SK-N-SH (cell line): ENCODE data around the gene RAPGEF6. TPM values are rescaled to one million over a fixed set of nuclear protein-coding genes. Genes with fewer than 3 reads are reported as not detected.

ENCODE experiments used
- CTCF ChIA-PET: fragments of 300-600, 350-600 bp; formaldehyde crosslinking; extraction: SDS; loops from one replicate; lab custom pipeline; 2021; lab: Yijun Ruan, JAX
- POLR2A ChIA-PET: fragments of 350-600 bp; sonication (Branson Sonifier 250); formaldehyde crosslinking; extraction: SDS; loops from one replicate; lab custom pipeline; 2020; ENCODE audit warnings: antibody characterized with exemption, inconsistent platforms; lab: Yijun Ruan, JAX
- DNase-seq: peaks from one replicate; pipeline ENCODE4 v3.0.0; 2012
- H2AFZ ChIP-seq: fragments of 200-600 bp; sonication (generic); 2 replicates; pipeline ENCODE4 v1.8.1; 2016; ENCODE audit warnings: antibody characterized with exemption, mild to moderate bottlenecking, low read depth
- H3F3A ChIP-seq: fragments of 200-600 bp; sonication (generic); replicated peaks from 2 replicates; pipeline ENCODE3; 2016; ENCODE audit warnings: antibody characterized with exemption, mild to moderate bottlenecking; ENCODE audit not compliant: insufficient read depth
- H3K27ac ChIP-seq, 2 experiments: fragments of 200-500 bp in 1 of 2; fragments of 200-600 bp in 1 of 2; sonication (Bioruptor generic) in 1 of 2; sonication (generic), shearing (Covaris generic) in 1 of 2; 2 replicates each; pipeline versions ENCODE4 v1.5.1 to v1.6.1; 2014 to 2016; ENCODE audit warnings: low read depth in 2 of 2, inconsistent platforms in 1 of 2, low read length in 1 of 2, mild to moderate bottlenecking in 1 of 2, mixed read lengths in 1 of 2
- H3K27me3 ChIP-seq: fragments of 200-600 bp; sonication (generic), shearing (Covaris generic); 2 replicates; pipeline ENCODE4 v1.6.1; 2016; ENCODE audit warnings: mixed run types; ENCODE audit not compliant: insufficient read depth
- H3K36me3 ChIP-seq, 2 experiments: fragments of 200-500 bp in 1 of 2; fragments of 200-600 bp in 1 of 2; sonication (Bioruptor generic) in 1 of 2; sonication (generic) in 1 of 2; replicated peaks in 1 of 2; 2 replicates each; pipeline versions ENCODE3 to v1.5.1; 2014 to 2016; ENCODE audit warnings: low read length in 1 of 2, mild to moderate bottlenecking in 1 of 2; ENCODE audit not compliant: insufficient read depth in 2 of 2, control insufficient read depth in 1 of 2
- H3K4me1 ChIP-seq, 2 experiments: fragments of 200-500 bp in 1 of 2; fragments of 200-600 bp in 1 of 2; sonication (Bioruptor generic) in 1 of 2; sonication (generic), shearing (Covaris generic) in 1 of 2; 2 replicates each; pipeline versions ENCODE4 v1.5.1 to v1.6.1; 2014 to 2016; ENCODE audit warnings: low read depth in 1 of 2, low read length in 1 of 2, mixed run types in 1 of 2; ENCODE audit not compliant: insufficient read depth in 2 of 2, control insufficient read depth in 1 of 2
- H3K4me2 ChIP-seq: fragments of 200-600 bp; sonication (generic), shearing (Covaris generic); 2 replicates; pipeline ENCODE4 v1.6.1; 2017; ENCODE audit warnings: mixed run types
- H3K4me3 ChIP-seq, 2 experiments: fragments of 200-500 bp in 1 of 2; fragments of 200-600 bp in 1 of 2; sonication (Bioruptor generic) in 1 of 2; sonication (generic), shearing (Covaris generic) in 1 of 2; 2 replicates each; pipeline versions ENCODE4 v1.5.1 to v1.8.1; 2014 to 2016; ENCODE audit warnings: low read depth in 2 of 2, inconsistent platforms in 1 of 2, low read length in 1 of 2, mild to moderate bottlenecking in 1 of 2, mixed read lengths in 1 of 2, moderate library complexity in 1 of 2
- H3K79me2 ChIP-seq: fragments of 200-600 bp; sonication (generic); 2 replicates; pipeline ENCODE4 v1.8.1; 2017; ENCODE audit warnings: mild to moderate bottlenecking; ENCODE audit not compliant: insufficient read depth
- H3K9ac ChIP-seq: fragments of 200-600 bp; sonication (generic); 2 replicates; pipeline ENCODE4 v1.6.1; 2017; ENCODE audit warnings: mixed run types
- H3K9me2 ChIP-seq: fragments of 200-600 bp; sonication (generic); 2 replicates; pipeline ENCODE4 v1.6.1; 2017; ENCODE audit warnings: mixed run types
- H3K9me3 ChIP-seq: fragments of 200-600 bp; sonication (generic); 2 replicates; pipeline ENCODE4 v1.6.1; 2017; ENCODE audit warnings: mixed run types, mild to moderate bottlenecking, moderate library complexity
- H4K20me1 ChIP-seq: fragments of 200-600 bp; sonication (generic); 2 replicates; pipeline ENCODE4 v1.6.1; 2017; ENCODE audit warnings: mild to moderate bottlenecking, mixed run types; ENCODE audit not compliant: insufficient read depth
- ELF1 ChIP-seq: IDR thresholded peaks from 2 replicates; pipeline ENCODE4 v1.4.0; 2012
- EP300 ChIP-seq, 2 experiments: IDR thresholded peaks; 2 replicates each; pipeline versions ENCODE4 v1.4.0 to v1.6.1; 2012; ENCODE audit warnings: borderline replicate concordance in 1 of 2, low read depth in 1 of 2, low read length in 1 of 2
- NRF1 ChIP-seq: IDR thresholded peaks from 2 replicates; pipeline ENCODE4 v1.6.1; 2012; ENCODE audit warnings: low read depth, mild to moderate bottlenecking, low read length
- POLR2AphosphoS5 ChIP-seq: IDR thresholded peaks from 2 replicates; pipeline ENCODE4 v1.6.1; 2012; ENCODE audit warnings: low read depth, low read length
- RAD21 ChIP-seq: IDR thresholded peaks from 2 replicates; pipeline ENCODE4 v1.6.1; 2012; ENCODE audit warnings: mild to moderate bottlenecking, low read length
- RXRA ChIP-seq: IDR thresholded peaks from 2 replicates; pipeline ENCODE4 v1.4.0; 2012; ENCODE audit warnings: low read depth, mild to moderate bottlenecking, borderline replicate concordance
- SMC3 ChIP-seq: IDR thresholded peaks from 2 replicates; pipeline ENCODE4 v1.6.1; 2012; ENCODE audit warnings: low read depth, low read length, improper control_type of control experiment
- TAF1 ChIP-seq: IDR thresholded peaks from 2 replicates; pipeline ENCODE4 v1.6.1; 2012; ENCODE audit warnings: low read depth, mild to moderate bottlenecking, low read length, moderate library complexity, borderline replicate concordance
- TCF12 ChIP-seq: IDR thresholded peaks from 2 replicates; pipeline ENCODE4 v1.4.0; 2012
- TEAD4 ChIP-seq: IDR thresholded peaks from 2 replicates; pipeline ENCODE4 v1.4.0; 2012; ENCODE audit warnings: mild to moderate bottlenecking, borderline replicate concordance; ENCODE audit not compliant: insufficient read depth
- YY1 ChIP-seq: IDR thresholded peaks from 2 replicates; pipeline ENCODE4 v1.4.0; 2012; ENCODE audit warnings: low read depth, mild to moderate bottlenecking
- polyA plus RNA-seq, 3 experiments: library from polyadenylated mRNA; depleted of rRNA; stranded (reverse); fragments of >200 nt; gene quantifications; 2 replicates each; pipeline ENCODE4 v1.2.3, GENCODE V29; 2012
- TF ChIP-seq, protein P1 (sequence below): IDR thresholded peaks from 2 replicates; pipeline ENCODE4 v1.6.1; 2012; ENCODE audit warnings: mild to moderate bottlenecking, low read depth, low read length, moderate library complexity
- TF ChIP-seq, protein P2 (sequence below): IDR thresholded peaks from 2 replicates; pipeline ENCODE4 v1.4.0; 2012; ENCODE audit warnings: low read depth, borderline replicate concordance
- TF ChIP-seq, protein P3 (sequence below): IDR thresholded peaks from 2 replicates; pipeline ENCODE4 v1.4.0; 2012; ENCODE audit warnings: low read depth
- TF ChIP-seq, protein P4 (sequence below): fragments of 150-350 bp; IDR thresholded peaks from 2 replicates; pipeline ENCODE4 v1.6.1; 2017; ENCODE audit warnings: antibody characterized with exemption, low read length, low read depth, borderline replicate concordance
- TF ChIP-seq, protein P5 (sequence below): IDR thresholded peaks from 2 replicates; pipeline ENCODE4 v1.4.0; 2012; ENCODE audit warnings: low read depth, borderline replicate concordance
- TF ChIP-seq, protein P6 (sequence below): fragments of 200-600 bp; sonication (generic); IDR thresholded peaks from 2 replicates; pipeline ENCODE4 v1.6.1; 2017; ENCODE audit warnings: antibody characterized with exemption, mild to moderate bottlenecking, moderate library complexity

Gene RAPGEF6
- polyA plus RNA-seq, 1 of the 3 experiments (the other 2 are of a cell fraction), result 2.9 TPM

DNA sequence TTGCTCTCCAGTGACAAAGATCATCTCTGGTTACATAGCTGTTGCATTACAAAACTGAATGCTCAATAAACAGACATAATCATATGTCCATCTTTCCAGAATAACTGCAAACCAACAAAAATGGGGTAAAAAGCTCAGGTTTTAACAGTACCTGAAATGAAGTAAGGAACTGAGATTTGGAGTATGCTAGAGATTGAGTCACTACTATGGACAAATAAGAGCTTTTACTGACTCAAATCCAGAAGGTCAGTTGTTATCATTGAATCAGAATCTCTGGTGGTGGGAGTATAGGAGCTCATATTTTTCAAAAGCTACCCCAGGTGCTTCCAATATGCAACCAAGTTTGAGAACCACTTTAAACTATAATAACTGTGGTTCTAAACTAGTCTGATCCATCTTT is 4.1 kb upstream of the RAPGEF6 start:
- Histone ChIP-seq H3F3A (peaks cover 27% of the 10 kb centered on the region), H2AFZ (no peak overlapping the region), H3K4me2 (no peak overlapping the region), H4K20me1 (no peaks in the 10 kb centered on the region), H3K4me3 (no peak overlapping the region), H3K27me3 (no peaks in the 10 kb centered on the region), H3K9me3 (no peaks in the 10 kb centered on the region), H3K9ac (no peak overlapping the region), H3K4me1 (peaks cover 3 to 8% of the 10 kb centered on the region in 2 experiments; a peak in 3 of 4 replicates), H3K9me2 (no peaks in the 10 kb centered on the region), H3K27ac (no peak overlapping the region), H3K36me3 (peaks cover 14 to 20% of the 10 kb centered on the region in 2 experiments), H3K79me2 (peaks cover 8% of the 10 kb centered on the region)
- ChIA-PET POLR2A (no interaction called here), CTCF (interaction anchor here (1.0 to 1.4 kb wide), 3 partner anchors 8 to 368 kb away, joined by 3 to 7 read pairs (median 3); no protein-coding TSS in a partner anchor)
- DNase-seq, result no peak
- TF ChIP-seq, protein P1, sequence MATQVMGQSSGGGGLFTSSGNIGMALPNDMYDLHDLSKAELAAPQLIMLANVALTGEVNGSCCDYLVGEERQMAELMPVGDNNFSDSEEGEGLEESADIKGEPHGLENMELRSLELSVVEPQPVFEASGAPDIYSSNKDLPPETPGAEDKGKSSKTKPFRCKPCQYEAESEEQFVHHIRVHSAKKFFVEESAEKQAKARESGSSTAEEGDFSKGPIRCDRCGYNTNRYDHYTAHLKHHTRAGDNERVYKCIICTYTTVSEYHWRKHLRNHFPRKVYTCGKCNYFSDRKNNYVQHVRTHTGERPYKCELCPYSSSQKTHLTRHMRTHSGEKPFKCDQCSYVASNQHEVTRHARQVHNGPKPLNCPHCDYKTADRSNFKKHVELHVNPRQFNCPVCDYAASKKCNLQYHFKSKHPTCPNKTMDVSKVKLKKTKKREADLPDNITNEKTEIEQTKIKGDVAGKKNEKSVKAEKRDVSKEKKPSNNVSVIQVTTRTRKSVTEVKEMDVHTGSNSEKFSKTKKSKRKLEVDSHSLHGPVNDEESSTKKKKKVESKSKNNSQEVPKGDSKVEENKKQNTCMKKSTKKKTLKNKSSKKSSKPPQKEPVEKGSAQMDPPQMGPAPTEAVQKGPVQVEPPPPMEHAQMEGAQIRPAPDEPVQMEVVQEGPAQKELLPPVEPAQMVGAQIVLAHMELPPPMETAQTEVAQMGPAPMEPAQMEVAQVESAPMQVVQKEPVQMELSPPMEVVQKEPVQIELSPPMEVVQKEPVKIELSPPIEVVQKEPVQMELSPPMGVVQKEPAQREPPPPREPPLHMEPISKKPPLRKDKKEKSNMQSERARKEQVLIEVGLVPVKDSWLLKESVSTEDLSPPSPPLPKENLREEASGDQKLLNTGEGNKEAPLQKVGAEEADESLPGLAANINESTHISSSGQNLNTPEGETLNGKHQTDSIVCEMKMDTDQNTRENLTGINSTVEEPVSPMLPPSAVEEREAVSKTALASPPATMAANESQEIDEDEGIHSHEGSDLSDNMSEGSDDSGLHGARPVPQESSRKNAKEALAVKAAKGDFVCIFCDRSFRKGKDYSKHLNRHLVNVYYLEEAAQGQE, result no peak
- TF ChIP-seq TAF1 (no peak), RAD21 (no peak), TEAD4 (no peak), ELF1 (no peak), NRF1 (no peak), POLR2AphosphoS5 (no peak), TCF12 (no peak), YY1 (no peak), RXRA (no peak), SMC3 (no peak), EP300 (IDR thresholded peaks at IDR 0.05; ENCODE audit: borderline replicate concordance in 1 of 2, low read depth in 1 of 2, low read length in 1 of 2) (no peak)
- TF ChIP-seq, protein P2, sequence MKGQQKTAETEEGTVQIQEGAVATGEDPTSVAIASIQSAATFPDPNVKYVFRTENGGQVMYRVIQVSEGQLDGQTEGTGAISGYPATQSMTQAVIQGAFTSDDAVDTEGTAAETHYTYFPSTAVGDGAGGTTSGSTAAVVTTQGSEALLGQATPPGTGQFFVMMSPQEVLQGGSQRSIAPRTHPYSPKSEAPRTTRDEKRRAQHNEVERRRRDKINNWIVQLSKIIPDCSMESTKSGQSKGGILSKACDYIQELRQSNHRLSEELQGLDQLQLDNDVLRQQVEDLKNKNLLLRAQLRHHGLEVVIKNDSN, result no peak
- TF ChIP-seq, protein P3, sequence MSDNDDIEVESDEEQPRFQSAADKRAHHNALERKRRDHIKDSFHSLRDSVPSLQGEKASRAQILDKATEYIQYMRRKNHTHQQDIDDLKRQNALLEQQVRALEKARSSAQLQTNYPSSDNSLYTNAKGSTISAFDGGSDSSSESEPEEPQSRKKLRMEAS, result no peak
- TF ChIP-seq, protein P4, sequence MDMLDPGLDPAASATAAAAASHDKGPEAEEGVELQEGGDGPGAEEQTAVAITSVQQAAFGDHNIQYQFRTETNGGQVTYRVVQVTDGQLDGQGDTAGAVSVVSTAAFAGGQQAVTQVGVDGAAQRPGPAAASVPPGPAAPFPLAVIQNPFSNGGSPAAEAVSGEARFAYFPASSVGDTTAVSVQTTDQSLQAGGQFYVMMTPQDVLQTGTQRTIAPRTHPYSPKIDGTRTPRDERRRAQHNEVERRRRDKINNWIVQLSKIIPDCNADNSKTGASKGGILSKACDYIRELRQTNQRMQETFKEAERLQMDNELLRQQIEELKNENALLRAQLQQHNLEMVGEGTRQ, result no peak
- TF ChIP-seq, protein P5, sequence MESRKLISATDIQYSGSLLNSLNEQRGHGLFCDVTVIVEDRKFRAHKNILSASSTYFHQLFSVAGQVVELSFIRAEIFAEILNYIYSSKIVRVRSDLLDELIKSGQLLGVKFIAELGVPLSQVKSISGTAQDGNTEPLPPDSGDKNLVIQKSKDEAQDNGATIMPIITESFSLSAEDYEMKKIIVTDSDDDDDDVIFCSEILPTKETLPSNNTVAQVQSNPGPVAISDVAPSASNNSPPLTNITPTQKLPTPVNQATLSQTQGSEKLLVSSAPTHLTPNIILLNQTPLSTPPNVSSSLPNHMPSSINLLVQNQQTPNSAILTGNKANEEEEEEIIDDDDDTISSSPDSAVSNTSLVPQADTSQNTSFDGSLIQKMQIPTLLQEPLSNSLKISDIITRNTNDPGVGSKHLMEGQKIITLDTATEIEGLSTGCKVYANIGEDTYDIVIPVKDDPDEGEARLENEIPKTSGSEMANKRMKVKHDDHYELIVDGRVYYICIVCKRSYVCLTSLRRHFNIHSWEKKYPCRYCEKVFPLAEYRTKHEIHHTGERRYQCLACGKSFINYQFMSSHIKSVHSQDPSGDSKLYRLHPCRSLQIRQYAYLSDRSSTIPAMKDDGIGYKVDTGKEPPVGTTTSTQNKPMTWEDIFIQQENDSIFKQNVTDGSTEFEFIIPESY, result no peak
- TF ChIP-seq, protein P6, sequence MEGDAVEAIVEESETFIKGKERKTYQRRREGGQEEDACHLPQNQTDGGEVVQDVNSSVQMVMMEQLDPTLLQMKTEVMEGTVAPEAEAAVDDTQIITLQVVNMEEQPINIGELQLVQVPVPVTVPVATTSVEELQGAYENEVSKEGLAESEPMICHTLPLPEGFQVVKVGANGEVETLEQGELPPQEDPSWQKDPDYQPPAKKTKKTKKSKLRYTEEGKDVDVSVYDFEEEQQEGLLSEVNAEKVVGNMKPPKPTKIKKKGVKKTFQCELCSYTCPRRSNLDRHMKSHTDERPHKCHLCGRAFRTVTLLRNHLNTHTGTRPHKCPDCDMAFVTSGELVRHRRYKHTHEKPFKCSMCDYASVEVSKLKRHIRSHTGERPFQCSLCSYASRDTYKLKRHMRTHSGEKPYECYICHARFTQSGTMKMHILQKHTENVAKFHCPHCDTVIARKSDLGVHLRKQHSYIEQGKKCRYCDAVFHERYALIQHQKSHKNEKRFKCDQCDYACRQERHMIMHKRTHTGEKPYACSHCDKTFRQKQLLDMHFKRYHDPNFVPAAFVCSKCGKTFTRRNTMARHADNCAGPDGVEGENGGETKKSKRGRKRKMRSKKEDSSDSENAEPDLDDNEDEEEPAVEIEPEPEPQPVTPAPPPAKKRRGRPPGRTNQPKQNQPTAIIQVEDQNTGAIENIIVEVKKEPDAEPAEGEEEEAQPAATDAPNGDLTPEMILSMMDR, result no peak
- TF ChIP-seq, all 33 proteins: peak for 0
